HL-60 (cell line): Measurements from ENCODE around the gene MAEA.

Experiments
- CTCF ChIP-seq: IDR thresholded peaks from one replicate; pipeline ENCODE4 v1.5.1; 2011; ENCODE audit warnings: low read length, control low read depth, inconsistent platforms; ENCODE audit not compliant: insufficient read depth
- GABPA ChIP-seq: IDR thresholded peaks from 2 replicates; pipeline ENCODE4 v1.6.1; 2012; ENCODE audit warnings: low read depth
- POLR2AphosphoS5 ChIP-seq: IDR thresholded peaks from 2 replicates; pipeline ENCODE4 v1.6.1; 2012; ENCODE audit warnings: low read depth

GRCh38 chr4:1327526-1328266 is 38.0 kb downstream of the MAEA start:
- no peak for TF ChIP-seq CTCF
- TF ChIP-seq GABPA, result no peak
- TF ChIP-seq POLR2AphosphoS5, result no peak
